ENCODE results near the gene SLMAP. TPM values are rescaled to one million over a fixed set of nuclear protein-coding genes. Genes with fewer than 3 reads are reported as not detected.

SLMAP gene
- total and polyA plus RNA-seq, 2 of the 4 experiments (the other 2 are of a cell fraction): 15.5 to 26.5 TPM

- DNase-seq (no peak), ATAC-seq (ENCODE audit: low read depth) (no peak)
- peak; percentile 51 for TF ChIP-seq RAD21 (IDR thresholded peaks at IDR 0.05; ENCODE audit: low read length)
- no peak for TF ChIP-seq MAFK (IDR thresholded peaks at IDR 0.05; ENCODE audit: low read depth, low read length)
- no peak for TF ChIP-seq ELK1 (IDR thresholded peaks at IDR 0.05; ENCODE audit: borderline replicate concordance, low read depth, low read length)
- no peak for TF ChIP-seq POLR2A (IDR thresholded peaks at IDR 0.05; ENCODE audit: low read depth, low read length)
- peak; percentile 36 for TF ChIP-seq CTCF (conservative IDR thresholded peaks at IDR 0.05; ENCODE audit: low read depth, low read length)
- no peak for TF ChIP-seq NFE2L2 (IDR thresholded peaks at IDR 0.05; ENCODE audit: low read depth, low read length)
- no peak for TF ChIP-seq FOS (IDR thresholded peaks at IDR 0.05; ENCODE audit: low read depth, low read length)
- TF ChIP-seq CEBPB (IDR thresholded peaks at IDR 0.05; ENCODE audit: low read depth, low read length): no peak
- no peak for TF ChIP-seq RCOR1 (IDR thresholded peaks at IDR 0.05; ENCODE audit: insufficient replicate concordance, low read length)
- 0 out of 2 replicates have a peak, but pooled peaks have one; percentile 25 for TF ChIP-seq SMC3 (IDR thresholded peaks at IDR 0.05; ENCODE audit: low read depth, low read length)
- TF ChIP-seq MAZ (IDR thresholded peaks at IDR 0.05; ENCODE audit: borderline replicate concordance, low read depth, low read length): no peak
- TF ChIP-seq RFX5 (IDR thresholded peaks at IDR 0.05; ENCODE audit: low read depth, low read length): no peak
- Histone ChIP-seq H2BK15ac (ENCODE audit: low read depth, low read length) (no peak overlapping the region), H3K79me1 (ENCODE audit: low read depth in 1 of 2, low read length in 2 of 2) (peaks cover 28 to 44% of the 10 kb centered on the region in 2 experiments), H3K27ac (ENCODE audit: insufficient read depth, low read length) (no peak overlapping the region), H4K91ac (ENCODE audit: insufficient read depth, low read depth, low read length) (no peak overlapping the region), H4K8ac (ENCODE audit: low read depth in 2 of 2, low read length in 2 of 2) (no peak overlapping the region), H2BK20ac (ENCODE audit: low read depth, low read length) (no peak overlapping the region), H3K14ac (replicated peaks; ENCODE audit: low read depth, low read length) (no peak overlapping the region), H2BK5ac (ENCODE audit: low read depth, low read length, poor library complexity, severe bottlenecking) (no peak overlapping the region), H2AFZ (replicated peaks; ENCODE audit: low read length, poor library complexity) (no peak overlapping the region), H3K23ac (ENCODE audit: low read depth, low read length) (no peak overlapping the region), H3K9me3 (ENCODE audit: control insufficient read depth, insufficient read depth, low read length) (no peaks in the 10 kb centered on the region), H3K4me3 (ENCODE audit: insufficient read depth, low read depth, low read length) (no peak overlapping the region), H4K5ac (ENCODE audit: low read depth, low read length) (no peak overlapping the region), H2AK9ac (replicated peaks; ENCODE audit: low read depth, low read length, poor library complexity) (no peak overlapping the region), H3K9ac (ENCODE audit: low read depth, low read length) (no peak overlapping the region), H4K20me1 (ENCODE audit: insufficient read depth, low read length) (peaks cover 14% of the 10 kb centered on the region; the same call in 1 of the 2 replicates), H3K4me1 (ENCODE audit: control insufficient read depth, insufficient read depth, low read length) (peaks cover 6% of the 10 kb centered on the region), H3K4ac (ENCODE audit: low read depth, low read length) (no peak overlapping the region), H2BK120ac (ENCODE audit: low read depth, low read length) (no peak overlapping the region), H3K18ac (ENCODE audit: low read depth, low read length) (no peak overlapping the region), H2AK5ac (ENCODE audit: low read depth, low read length) (no peak overlapping the region), H3K56ac (ENCODE audit: extremely low read depth, insufficient read depth, low read length) (no peak overlapping the region), H3K36me3 (ENCODE audit: control insufficient read depth, insufficient read depth, low read length) (no peaks in the 10 kb centered on the region), H3K4me2 (ENCODE audit: low read depth, low read length) (no peak overlapping the region), H3K27me3 (ENCODE audit: control insufficient read depth, insufficient read depth, low read length) (no peaks in the 10 kb centered on the region), H3K9me1 (ENCODE audit: insufficient read depth, low read length) (no peaks in the 10 kb centered on the region; the same call in 1 of the 2 replicates)
- no CpG with 5 or more reads among the region's 1 CpG for WGBS, 2 experiments (ENCODE audit: extremely low coverage in 2 of 2, insufficient read length in 1 of 2)
- CTCF ChIA-PET: interaction anchor here (0.6 to 1.4 kb wide), 7 partner anchors 10 to 230 kb away, joined by 3 to 7 read pairs (median 3); no protein-coding TSS in a partner anchor
- no TSS peak for BruUV-seq (replicated peaks)
- in situ Hi-C loops (cut with MboI; ENCODE audit: low sequenced_read_pairs): no loop called here
- intact Hi-C loops (cut with micrococcal nuclease): loop anchor here (5.0 kb wide), 2 partner anchors 69 to 159 kb away; partner anchors contain the start of gene SLMAP
- dilution Hi-C loops (cut with HindIII; ENCODE audit: low sequenced_read_pairs, unreplicated experiment): no loop called here
- POLR2A ChIA-PET (ENCODE audit: unreplicated experiment): no interaction called here
Measured at GRCh38 chr3:57826245-57826951, 70.3 kb downstream of the SLMAP start.
